ENCODE data around the gene SFT2D2.

SFT2D2 gene

DNA sequence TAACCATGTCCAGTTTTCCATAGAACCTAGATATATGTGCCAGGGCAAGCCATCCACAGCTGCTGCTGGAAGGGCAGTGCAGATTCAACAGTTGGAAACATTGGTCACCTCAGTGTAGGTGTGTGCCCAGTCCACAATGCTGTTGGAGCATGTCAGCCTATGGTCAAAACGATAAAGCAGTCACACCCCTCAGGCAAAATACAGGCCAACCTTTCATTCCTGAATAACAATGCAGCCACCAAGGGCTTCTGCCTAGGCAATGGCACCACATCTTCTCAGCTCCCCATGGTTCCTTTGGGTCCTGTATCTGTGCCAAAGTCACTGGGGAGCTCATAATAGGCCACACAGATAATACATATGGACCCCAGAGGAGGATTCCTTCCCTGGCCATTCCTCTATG is 39.8 kb downstream of the SFT2D2 start:
- DNase-seq (ENCODE audit: low spot score): no peak

DNA sequence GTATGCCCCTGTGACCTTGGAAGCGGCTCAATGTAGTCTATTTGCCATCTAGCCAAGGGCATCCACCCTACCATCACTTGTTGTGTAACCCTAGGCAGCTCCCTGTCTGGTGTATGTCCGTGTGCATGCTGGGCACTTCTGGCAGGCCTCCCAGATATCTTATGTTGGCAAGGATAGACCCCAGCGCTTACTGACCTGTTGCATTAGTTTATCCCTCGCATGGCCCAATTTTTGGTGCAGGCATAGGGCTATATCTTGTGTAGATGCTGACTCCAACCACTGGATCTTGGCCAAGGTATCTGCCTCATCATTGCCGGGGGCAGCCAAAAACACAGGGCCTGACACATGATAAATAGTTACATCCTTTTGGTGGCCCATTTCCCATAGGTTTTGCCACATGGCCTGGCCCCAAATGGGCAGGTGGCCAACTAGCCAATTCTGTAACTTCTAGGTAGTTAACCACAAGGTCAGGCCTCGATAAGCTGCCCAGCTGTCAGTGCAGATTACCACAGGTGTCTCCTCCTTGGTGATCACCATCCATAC is 40.9 kb downstream of the SFT2D2 start:
- no peak for DNase-seq (ENCODE audit: low spot score)

DNA sequence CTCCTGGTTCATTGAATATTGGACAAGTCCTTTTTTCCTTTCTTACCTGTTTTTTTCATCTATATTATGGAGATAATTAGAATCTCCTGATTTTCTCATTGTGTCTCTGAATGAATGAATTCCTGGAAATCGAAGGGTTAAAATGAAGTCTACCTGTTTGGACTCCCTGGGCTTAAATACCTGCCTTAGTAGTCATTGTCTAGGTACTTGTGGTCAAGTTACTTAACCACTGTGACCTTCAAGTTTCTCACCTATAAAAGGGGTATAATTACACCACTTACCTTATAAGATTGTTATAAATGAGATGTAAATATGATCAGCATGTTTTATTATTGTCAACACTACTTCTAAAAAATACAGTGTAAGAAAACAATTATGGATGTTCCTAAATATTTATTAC is 45.8 kb downstream of the SFT2D2 start:
- no peak for DNase-seq (ENCODE audit: low spot score)

DNA sequence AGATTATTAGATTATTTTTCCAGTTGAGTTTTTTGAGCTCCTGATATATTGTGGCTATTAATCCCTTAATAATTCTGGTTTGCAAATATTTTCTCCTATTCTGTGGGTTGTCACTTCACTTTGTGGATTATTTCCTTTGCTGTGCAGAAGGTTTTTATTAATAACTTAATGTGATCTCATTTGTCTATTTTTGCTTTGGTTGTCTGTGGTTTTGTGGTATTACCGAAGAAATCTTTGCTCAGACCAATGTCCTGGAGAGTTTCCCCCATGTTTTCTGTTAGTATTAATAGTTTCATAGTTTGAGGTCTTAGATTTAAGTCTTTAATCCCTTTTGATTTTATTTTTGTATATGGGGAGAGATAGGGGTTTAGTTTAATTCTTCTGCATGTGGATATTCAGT is 47.8 kb downstream of the SFT2D2 start:
- DNase-seq (ENCODE audit: low spot score): no peak

DNA sequence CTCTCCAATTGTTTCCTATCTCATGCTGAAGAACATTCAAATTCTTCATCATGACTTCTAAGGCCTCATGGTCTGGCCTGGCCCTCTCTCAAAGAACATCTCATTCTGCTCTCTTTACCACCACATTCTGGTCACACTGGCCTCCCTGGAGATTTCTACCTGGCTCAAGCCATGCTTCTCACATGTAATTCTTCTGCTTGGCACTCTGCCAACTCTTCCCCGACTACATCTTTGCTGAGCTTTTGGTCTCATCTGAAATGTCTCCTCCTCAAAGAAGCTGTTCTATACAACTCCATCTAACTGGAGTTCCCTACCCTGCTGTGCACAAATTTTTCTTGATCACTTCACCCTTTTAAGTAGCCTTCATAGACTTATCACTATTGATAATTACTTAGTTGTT is 53.4 kb downstream of the SFT2D2 start:
- no peak for DNase-seq (ENCODE audit: low spot score)

DNA sequence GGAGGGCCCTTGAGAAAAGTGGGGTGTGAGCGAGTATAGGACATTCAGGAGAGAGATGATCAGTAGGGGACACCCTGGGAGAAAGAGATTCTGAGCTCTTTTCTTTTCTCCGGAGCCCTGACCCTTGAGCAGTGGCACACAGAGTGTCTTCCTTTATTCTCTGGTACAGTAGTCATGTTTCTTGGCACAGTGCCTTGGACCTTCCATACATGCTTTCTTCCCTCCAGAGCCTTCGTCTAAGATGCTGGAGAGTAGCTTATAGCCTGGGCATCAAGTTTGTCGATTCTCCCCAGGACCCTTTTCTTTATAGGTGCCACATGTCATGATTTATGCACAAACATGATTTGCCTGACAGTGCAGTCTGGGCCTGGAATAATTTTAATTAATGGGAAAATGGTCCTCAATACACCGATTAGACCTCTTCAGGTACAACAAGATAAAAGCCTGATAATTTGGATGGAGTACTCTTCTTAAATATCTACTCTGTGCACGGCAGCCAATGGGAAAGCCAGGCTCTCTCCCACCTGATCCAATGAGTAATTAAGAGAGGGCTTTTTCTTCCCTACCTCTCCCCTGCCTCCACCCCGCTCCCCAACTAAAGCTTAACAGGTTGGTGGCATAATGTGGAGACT is 54.6 kb downstream of the SFT2D2 start, which contains the start of gene TBX19:
Gene TBX19 (plus strand): TSS at position 582 of the 632 bp plus-strand sequence. CDS start 214 bp downstream, outside the sequence.
- no peak for DNase-seq (ENCODE audit: low spot score)

DNA sequence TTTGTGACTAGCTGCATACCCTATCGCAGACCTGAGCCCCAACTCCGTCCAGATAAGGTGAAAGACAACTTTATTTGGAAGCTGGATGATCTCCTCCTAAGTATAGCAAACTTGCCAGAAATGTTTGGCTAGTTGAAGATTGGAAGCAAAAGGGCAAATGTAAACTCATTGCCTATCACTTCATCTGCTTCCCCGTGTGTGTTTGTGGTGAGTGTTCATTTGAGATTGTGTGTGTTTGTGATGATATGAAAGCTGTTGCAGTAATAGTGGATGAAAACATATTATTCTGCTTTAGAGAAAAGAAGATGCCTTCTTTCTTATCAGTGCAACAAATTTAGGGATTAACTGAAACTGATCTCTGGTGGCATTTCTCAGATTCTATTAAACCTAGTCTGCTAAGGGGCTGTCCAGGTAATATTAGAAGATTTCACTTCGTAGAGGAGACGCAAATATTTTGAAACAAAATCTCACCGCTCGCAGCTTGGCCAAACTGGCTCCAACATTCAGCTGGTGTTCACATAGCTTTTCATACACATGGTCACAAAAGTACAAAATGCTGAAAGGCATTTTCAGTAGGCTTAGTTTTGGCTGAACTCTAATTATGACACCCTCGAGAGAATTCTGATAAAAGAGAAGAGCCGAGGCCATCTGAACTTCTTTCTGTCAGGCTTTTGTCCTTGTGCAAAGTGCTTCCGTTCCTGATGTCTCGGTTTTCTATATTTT is 56.0 kb downstream of the SFT2D2 start:
- no peak for DNase-seq (ENCODE audit: low spot score)

DNA sequence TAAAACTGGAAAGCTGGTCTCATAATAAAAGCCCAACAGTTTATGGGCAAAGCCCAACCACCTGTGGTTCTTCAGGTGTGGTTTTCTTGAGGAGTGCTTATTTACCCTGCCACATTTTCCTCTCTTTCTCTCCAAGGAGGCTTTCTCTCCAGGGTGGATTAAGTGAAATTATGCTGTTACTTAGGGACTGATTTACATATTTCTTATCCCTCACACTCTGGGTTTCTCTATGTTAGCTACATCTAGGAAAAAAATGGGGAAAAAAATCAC is 59.7 kb downstream of the SFT2D2 start:
- DNase-seq (ENCODE audit: low spot score): no peak

DNA sequence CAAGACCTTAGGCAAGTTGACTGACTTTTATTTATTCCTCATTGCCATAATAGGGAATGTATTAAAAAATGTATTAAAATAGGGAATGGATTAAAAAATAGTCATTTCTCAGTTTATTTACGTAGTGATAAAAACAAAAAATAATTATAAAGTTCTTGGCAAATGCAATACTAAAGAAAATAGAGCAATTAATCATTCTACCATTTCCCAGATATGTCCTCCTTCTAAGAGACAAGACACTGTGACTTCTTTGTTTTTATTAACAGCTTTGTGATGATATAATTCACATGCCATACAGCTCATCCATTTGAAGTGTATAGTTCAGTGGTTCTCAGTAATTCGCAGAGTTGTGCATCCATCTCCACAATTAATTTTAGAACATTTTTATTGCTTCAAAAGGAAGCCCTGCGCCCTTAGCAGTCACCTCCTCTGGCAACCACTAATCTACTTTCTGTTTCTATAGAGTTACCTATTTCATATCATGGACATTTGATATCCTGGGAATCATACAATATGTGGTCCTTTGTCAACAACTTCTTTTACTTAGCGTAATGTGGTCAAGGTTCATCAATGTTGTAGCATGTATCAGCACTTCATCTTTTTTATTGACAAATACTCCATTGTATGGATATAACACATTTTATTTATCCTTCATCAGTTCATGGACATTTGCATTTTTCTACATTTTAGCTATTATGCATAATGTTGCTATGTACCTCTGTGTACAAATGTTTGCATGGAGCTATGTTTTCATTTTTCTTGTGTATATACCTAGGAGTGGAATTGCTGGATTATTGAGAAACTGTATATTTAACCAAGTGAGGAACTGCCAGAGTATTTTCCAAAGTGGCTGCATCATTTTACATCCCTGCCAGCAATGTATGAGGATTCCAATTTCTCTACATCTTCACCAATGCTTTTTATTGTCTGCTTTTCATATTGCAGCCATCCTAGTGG is 60.4 kb downstream of the SFT2D2 start:
- no peak for DNase-seq (ENCODE audit: low spot score)

DNA sequence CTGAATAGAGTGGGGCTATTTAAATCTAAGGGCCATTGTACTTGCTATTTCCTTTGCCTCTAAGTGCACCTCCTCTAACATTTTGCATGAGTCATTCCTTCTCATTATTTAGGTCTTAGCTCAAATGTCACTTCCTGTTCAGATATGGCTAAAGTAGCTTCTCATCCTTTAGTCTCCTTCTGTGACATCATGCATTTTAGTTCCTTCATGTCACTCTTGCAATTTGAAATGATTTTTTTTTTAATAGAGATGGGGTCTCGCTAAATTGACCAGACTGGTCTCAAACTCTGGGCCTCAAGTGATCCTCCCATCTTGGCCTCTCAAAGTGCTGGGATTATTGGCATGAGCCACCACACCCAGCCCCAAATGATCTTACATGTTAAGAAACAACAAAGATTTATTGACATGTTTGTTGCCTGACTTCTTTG is 61.4 kb downstream of the SFT2D2 start:
- DNase-seq (ENCODE audit: low spot score): no peak

DNA sequence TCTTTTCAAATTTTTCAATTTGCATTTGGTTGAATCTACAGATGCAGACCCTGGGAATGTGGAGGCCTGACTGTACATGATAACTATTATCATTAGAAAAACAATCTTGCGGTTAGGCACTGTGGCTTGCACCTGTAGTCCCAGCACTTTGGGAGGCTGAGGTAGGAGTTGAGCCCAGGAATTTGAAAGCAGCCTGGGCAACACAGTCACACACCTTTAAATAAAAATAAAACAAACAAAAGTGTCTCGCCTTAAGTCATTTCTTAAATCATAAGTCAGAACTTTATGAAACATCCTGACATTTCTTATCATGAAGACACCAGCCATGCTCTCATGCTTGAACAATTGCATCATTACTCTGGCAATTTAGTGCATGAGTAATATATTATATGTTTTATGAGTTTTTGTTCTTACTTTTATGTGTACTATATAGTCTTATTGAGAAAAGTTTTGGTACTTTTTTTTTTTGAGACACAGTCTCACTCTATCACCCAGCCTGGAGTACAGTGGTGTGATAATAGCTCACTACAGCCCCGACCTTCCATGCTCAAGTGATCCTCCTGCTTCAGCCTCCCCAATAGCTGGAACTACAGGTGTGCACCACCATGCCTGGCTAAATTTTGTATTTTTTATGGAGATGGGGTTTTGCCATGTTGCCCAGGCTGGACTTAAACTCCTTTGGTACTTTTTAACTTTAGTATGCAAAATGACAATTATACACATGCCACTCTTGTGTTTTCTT is 62.7 kb downstream of the SFT2D2 start:
- DNase-seq (ENCODE audit: low spot score): no peak

DNA sequence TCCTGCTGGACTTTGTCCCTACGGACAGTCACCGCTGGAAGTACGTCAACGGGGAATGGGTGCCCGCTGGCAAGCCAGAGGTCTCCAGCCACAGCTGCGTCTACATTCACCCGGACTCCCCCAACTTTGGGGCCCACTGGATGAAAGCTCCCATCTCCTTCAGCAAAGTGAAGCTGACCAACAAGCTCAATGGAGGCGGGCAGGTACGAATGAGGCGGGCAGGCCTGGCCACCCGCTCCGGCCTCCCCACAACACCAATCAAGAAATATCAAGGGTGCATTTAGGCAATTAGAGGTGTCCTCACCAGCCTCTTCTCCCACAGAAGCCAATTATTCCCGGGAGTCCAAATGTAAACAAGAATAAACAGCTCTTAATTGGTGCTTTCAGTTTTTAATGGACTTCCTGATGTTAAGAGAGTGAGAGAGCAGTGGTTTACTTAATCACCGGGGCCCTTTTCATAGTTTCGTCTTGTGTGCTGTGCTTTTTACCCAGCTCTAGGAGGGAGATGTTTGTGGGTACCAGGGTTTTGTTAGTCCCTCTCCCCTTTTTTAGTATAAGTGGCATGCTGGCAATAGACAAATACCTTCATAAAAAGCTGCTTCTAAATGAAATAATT is 65.5 kb downstream of the SFT2D2 start:
- no peak for DNase-seq (ENCODE audit: low spot score)

DNA sequence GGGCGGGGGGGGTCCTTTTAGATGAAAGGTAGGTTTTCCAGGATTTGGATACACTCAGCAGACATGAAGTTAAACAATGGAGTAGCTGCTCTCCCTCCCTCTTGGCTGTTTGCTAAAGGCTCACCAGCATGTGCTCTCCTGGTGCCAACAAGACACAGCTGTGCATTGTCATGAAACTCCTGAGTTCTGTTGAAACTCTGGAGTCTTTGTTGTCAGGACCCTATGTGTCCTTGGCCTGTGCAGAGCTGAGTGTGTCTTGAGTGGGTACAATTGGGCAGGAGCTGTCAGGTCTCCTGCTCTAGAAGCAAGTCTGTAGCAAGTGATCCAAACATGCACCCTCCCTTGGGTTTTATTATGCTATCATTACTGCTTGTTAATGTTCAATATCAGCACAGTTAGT is 67.6 kb downstream of the SFT2D2 start:
- no peak for DNase-seq (ENCODE audit: low spot score)

DNA sequence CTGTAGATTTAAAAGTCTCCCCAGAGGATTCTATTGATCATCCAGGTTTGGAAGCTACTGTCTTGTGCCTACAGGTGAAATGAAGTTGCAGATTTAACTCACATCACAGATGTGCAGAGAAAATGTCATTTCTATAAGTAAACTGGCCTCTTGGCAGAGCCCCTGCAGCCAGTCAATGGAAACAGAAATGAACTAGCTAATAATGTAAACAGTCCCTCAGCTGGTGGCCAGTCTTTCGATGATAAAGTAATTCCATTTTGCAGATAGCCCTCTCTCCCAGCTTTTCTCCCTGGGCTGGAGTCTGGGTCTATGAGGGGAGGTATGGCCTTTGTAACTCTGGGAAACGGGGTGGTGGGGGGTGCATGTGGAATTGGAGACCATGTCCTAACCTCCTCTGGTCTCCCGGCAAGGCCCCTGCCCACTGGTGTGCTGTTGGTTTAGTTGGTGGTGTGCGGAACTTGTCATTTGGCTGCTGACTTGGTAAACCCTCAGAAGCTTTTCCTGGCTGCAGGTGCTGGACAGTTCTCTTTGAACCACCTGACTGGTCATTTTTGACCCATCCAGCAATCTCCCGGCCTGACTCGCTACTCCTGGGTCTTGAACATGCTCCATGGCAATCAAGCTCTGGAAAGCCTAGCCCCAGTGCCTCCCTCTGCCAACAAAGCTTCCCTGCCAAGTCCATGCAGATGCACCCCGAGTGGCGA is 69.8 kb downstream of the SFT2D2 start:
- DNase-seq (ENCODE audit: low spot score): no peak

DNA sequence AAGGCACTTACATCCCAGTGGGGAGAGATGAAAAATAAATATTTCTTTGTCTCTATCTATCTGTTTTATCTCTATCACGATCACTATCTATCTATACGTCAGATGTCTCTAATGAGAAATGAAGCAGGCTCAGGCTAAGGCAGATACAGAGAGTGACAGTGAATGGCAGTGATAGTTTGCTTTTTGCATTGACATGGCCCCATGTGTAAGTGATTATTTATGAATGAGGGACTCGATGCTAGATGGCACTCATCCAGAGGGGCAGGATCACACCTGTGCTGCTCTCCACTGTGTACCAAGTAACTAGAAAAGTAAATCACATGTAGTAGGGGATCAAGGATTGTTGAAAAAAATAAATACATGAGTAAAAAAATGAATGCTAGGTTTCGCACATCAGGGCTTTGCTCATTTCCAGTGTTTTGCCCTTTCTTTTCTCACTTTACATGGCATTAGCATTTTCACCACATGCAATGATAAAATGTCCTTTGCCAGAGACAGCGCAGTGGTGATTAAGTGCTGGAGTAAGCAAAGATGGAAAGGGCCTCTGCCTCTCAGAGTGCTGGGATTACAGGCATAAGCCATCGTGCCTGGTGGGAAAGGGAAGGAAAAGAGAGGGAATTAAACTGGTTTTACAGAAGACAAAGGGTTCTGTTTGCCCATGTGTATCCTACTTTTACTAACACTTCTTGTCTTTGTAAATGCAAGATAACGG is 71.4 kb downstream of the SFT2D2 start:
- DNase-seq (ENCODE audit: low spot score): no peak

DNA sequence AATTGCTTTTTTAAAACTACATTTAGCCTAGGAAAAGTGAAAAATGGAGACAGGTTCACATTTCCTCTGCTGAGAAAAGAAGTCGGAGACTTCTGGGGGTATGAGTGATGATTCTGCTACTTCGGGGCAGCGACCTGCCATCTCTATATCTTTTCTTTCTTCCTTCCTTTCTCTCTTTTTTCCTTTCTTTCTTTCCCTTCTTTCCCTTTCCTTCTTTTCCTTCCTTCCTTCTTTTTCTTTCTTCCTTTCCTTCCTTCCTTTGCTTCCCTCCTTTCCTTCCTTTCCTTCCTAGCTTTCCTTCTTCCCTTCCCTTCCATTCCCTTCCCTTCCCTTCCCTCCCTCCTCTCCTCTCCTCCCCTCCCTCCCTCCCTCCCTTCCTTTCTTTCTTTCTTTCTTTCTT is 72.6 kb downstream of the SFT2D2 start:
- DNase-seq (ENCODE audit: low spot score): no peak

DNA sequence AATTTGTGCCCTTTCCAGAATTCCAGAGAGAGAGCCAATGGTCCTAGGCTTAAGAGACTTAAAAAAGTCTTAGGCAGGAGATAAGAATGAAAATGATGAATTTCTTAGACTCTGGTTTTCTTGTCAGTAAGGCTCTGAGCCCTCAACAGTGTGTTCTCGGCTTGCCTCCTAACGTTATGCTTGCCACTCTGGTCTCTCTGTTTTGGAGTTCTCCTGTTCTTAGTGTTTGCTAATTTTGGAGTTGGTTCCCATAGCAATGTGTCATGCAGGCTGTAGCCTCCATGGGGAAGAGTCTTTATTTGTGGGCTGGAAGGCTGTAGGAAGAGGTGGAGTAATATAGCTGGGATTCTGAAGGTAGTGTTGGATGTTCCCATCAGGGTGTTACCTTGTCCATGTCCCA is 74.8 kb downstream of the SFT2D2 start:
- DNase-seq (ENCODE audit: low spot score): no peak

DNA sequence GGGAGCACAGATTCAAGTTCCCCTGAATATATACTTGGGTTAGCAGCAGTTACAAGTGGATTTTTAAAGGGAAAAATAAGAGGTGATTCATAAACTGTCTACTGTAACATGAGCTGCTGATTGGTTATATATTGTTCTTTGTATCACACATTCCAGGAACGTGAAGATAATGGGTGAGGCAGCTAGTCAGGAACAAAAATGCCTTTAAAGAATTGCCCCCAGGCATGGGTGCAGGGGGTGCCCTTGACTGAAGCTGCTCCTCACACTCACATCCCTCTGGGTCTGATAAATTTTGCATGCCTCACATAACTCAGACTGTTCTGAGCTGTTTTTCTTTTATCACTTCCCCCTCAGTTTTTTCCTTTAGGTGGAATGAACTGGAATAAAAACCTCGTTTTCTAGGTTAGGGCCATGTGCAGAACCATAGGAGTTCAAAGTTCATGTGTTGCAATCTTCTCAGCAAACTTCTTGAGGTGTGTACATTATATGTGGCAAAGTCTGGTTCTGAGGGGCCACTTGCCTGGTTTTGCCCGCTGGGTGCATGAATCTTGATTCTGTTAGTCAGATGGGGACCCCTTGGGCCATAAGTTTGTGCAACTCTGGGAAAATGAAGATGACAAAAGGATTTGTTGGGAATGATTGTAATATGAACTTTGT is 76.0 kb downstream of the SFT2D2 start:
- DNase-seq (ENCODE audit: low spot score): no peak

Measured in putamen (tissue), 1 donor.